Keratinocyte (primary cell): ENCODE data around the gene GLRB. TPM values are rescaled to one million over a fixed set of nuclear protein-coding genes. Genes with fewer than 3 reads are reported as not detected.

Source experiments
- DNase-seq: peaks from one replicate; pipeline ENCODE4 v3.0.0-alpha.2; 2011; ENCODE audit warnings: low read depth, missing footprints, low spot score
- FAIRE-seq: peaks from 2 replicates; lab custom pipeline; 2011; peaks lifted over from hg19 to GRCh38; lab: Jason Lieb, UNC
- H2AFZ ChIP-seq: 2 replicates; pipeline ENCODE4 v1.6.0; 2012; ENCODE audit warnings: low read length, control low read depth, inconsistent platforms; ENCODE audit not compliant: control insufficient read depth
- H3K27ac ChIP-seq: 2 replicates; pipeline ENCODE4 v1.5.1; 2011; ENCODE audit warnings: low read length; ENCODE audit not compliant: control insufficient read depth, insufficient read depth
- H3K27me3 ChIP-seq: 3 replicates; pipeline ENCODE4 v1.6.0; 2011; ENCODE audit warnings: low read length; ENCODE audit not compliant: control insufficient read depth, insufficient read depth; ENCODE audit errors: extremely low read depth
- H3K36me3 ChIP-seq, 2 experiments: 2 replicates in 1 of 2; 3 replicates in 1 of 2; pipeline ENCODE4 v1.5.1; 2011; ENCODE audit warnings: low read length in 2 of 2, mild to moderate bottlenecking in 1 of 2; ENCODE audit not compliant: control insufficient read depth in 2 of 2, insufficient read depth in 2 of 2; ENCODE audit errors: extremely low read depth in 1 of 2
- H3K4me1 ChIP-seq: 3 replicates; pipeline ENCODE4 v1.5.1; 2011; ENCODE audit warnings: low read length; ENCODE audit not compliant: control insufficient read depth, insufficient read depth; ENCODE audit errors: extremely low read depth
- H3K4me2 ChIP-seq: 3 replicates; pipeline ENCODE4 v1.6.0; 2011; ENCODE audit warnings: low read depth, low read length; ENCODE audit not compliant: control insufficient read depth, insufficient read depth; ENCODE audit errors: extremely low read depth
- H3K4me3 ChIP-seq, 3 experiments: fragments of 200-600 bp in 1 of 3; sonication (generic) in 1 of 3; 2 replicates in 2 of 3; 3 replicates in 1 of 3; pipeline ENCODE4 v1.5.1; 2011 to 2016; ENCODE audit warnings: low read length in 3 of 3, mild to moderate bottlenecking in 3 of 3, control low read depth in 2 of 3, inconsistent platforms in 1 of 3, low read depth in 1 of 3, mixed read lengths in 1 of 3, mixed run types in 1 of 3, moderate library complexity in 1 of 3; ENCODE audit not compliant: control insufficient read depth in 2 of 3, insufficient read depth in 2 of 3; ENCODE audit errors: extremely low read depth in 1 of 3
- H3K79me2 ChIP-seq: 2 replicates; pipeline ENCODE4 v1.6.0; 2012; ENCODE audit warnings: low read length; ENCODE audit not compliant: control insufficient read depth, insufficient read depth
- H3K9ac ChIP-seq: 3 replicates; pipeline ENCODE4 v1.6.0; 2011; ENCODE audit warnings: low read length; ENCODE audit not compliant: control insufficient read depth, insufficient read depth; ENCODE audit errors: extremely low read depth
- H3K9me1 ChIP-seq: 3 replicates; pipeline ENCODE4 v1.6.0; 2011; ENCODE audit warnings: low read length; ENCODE audit not compliant: control insufficient read depth, insufficient read depth; ENCODE audit errors: extremely low read depth
- H3K9me3 ChIP-seq: 2 replicates; pipeline ENCODE4 v1.5.1; 2012; ENCODE audit warnings: low read depth, low read length; ENCODE audit not compliant: control insufficient read depth
- H4K20me1 ChIP-seq: 3 replicates; pipeline ENCODE4 v1.6.0; 2011; ENCODE audit warnings: low read length; ENCODE audit not compliant: control insufficient read depth, insufficient read depth; ENCODE audit errors: extremely low read depth
- EZH2 ChIP-seq: IDR thresholded peaks from one replicate; pipeline ENCODE4 v1.6.1; 2012; ENCODE audit warnings: inconsistent platforms, mild to moderate bottlenecking, low read length, moderate library complexity
- dilution Hi-C: fragments of 300-500 bp; cut with MboI; formaldehyde crosslinking; loops from one replicate; pipeline ENCODE4 v1.7.0; 2020; ENCODE audit warnings: low sequenced_read_pairs; ENCODE audit not compliant: extremely low pct_ligation_motif_present
- polyA plus RNA-seq, 5 experiments: library from polyadenylated mRNA; depleted of rRNA in 3 of 5; stranded (reverse) in 3 of 5; stranded (forward) in 1 of 5; unstranded in 1 of 5; fragments of >200 nt; gene quantifications; 1 replicate in 1 of 5; 2 replicates in 3 of 5; 3 replicates in 1 of 5; pipeline versions ENCODE4 v1.2.1 to v1.2.3, GENCODE V29; 2011 to 2012; ENCODE audit warnings: missing spikeins in 2 of 5, low read depth in 1 of 5, low replicate concordance in 1 of 5
- TF ChIP-seq, protein P1 (sequence below), 3 experiments: IDR thresholded peaks in 1 of 3; conservative IDR thresholded peaks in 1 of 3; optimal IDR thresholded peaks in 1 of 3; 2 replicates in 2 of 3; 3 replicates in 1 of 3; pipeline versions ENCODE3 to v1.5.1; 2011; ENCODE audit warnings: low read length in 3 of 3, mild to moderate bottlenecking in 3 of 3, moderate library complexity in 2 of 3, control low read depth in 1 of 3, inconsistent platforms in 1 of 3; ENCODE audit not compliant: insufficient read depth in 2 of 3; ENCODE audit errors: extremely low read depth in 1 of 3

GLRB gene
- polyA plus RNA-seq, 1 donor (not counting 4 experiments of a cell fraction or from before 2014, with no cell fraction given), result 1.0 TPM

DNA sequence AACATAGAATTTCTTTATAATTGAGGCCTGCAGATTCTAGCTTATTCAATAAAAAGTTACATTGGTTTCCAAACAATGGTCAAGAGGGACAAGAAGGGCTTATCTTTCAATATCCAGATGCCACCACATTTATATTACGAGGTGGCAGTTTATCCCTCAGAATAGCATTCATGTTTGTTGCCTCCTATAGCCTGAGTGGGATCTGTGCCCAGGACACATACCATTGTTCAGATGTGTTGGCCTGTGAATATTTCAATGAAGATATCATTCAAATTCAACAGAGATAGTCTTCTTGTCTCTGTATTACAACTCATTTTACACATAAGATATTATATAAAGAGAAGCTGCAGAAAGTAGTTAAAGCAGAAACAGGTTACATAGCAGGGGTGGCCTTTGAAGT lies 20.5 kb downstream of the GLRB start:
- dilution Hi-C loops, result no loop called here
- Histone ChIP-seq H3K4me1 (no peaks in the 10 kb centered on the region), H3K27me3 (no peaks in the 10 kb centered on the region), H2AFZ (no peak overlapping the region), H3K36me3 (no peaks in the 10 kb centered on the region), H3K27ac (no peak overlapping the region), H3K9me3 (no peaks in the 10 kb centered on the region), H4K20me1 (no peaks in the 10 kb centered on the region), H3K9ac (no peak overlapping the region), H3K4me3 (no peak overlapping the region), H3K4me2 (no peak overlapping the region), H3K79me2 (no peaks in the 10 kb centered on the region), H3K9me1 (no peaks in the 10 kb centered on the region)
- DNase-seq (no peak), FAIRE-seq (no peak)
- TF ChIP-seq EZH2, result no peak
- TF ChIP-seq, protein P1, sequence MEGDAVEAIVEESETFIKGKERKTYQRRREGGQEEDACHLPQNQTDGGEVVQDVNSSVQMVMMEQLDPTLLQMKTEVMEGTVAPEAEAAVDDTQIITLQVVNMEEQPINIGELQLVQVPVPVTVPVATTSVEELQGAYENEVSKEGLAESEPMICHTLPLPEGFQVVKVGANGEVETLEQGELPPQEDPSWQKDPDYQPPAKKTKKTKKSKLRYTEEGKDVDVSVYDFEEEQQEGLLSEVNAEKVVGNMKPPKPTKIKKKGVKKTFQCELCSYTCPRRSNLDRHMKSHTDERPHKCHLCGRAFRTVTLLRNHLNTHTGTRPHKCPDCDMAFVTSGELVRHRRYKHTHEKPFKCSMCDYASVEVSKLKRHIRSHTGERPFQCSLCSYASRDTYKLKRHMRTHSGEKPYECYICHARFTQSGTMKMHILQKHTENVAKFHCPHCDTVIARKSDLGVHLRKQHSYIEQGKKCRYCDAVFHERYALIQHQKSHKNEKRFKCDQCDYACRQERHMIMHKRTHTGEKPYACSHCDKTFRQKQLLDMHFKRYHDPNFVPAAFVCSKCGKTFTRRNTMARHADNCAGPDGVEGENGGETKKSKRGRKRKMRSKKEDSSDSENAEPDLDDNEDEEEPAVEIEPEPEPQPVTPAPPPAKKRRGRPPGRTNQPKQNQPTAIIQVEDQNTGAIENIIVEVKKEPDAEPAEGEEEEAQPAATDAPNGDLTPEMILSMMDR (optimal IDR thresholded peaks at IDR 0.05 in 1 of 3, IDR thresholded peaks at IDR 0.05 in 1 of 3, conservative IDR thresholded peaks at IDR 0.05 in 1 of 3; ENCODE audit: extremely low read depth in 1 of 3, insufficient read depth in 2 of 3, low read length in 3 of 3), result no peak

DNA sequence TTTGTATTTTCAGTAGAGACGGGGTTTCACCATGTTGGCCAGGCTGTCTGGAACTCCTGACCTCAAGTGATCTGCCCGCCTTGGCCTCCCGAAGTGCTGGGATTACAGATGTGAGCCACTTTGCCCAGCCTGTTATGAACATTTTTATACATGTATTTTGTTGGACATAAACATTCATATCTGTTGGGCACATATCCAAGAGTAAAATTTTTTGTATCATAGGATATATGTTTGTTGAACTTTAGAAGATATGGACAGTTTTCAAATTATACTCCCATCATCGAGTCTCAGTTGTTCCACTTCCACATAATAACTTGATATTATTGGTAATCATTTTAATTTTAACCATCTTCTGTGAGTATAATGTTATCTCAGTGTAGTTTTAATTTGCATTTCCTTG lies 23.6 kb downstream of the GLRB start:
- TF ChIP-seq, protein P1 (optimal IDR thresholded peaks at IDR 0.05 in 1 of 3, IDR thresholded peaks at IDR 0.05 in 1 of 3, conservative IDR thresholded peaks at IDR 0.05 in 1 of 3; ENCODE audit: extremely low read depth in 1 of 3, insufficient read depth in 2 of 3, low read length in 3 of 3), result no peak
- TF ChIP-seq EZH2, result no peak
- Histone ChIP-seq H3K79me2 (no peaks in the 10 kb centered on the region), H3K36me3 (no peaks in the 10 kb centered on the region), H3K9me1 (no peaks in the 10 kb centered on the region), H3K27me3 (no peaks in the 10 kb centered on the region), H3K4me1 (no peaks in the 10 kb centered on the region), H3K27ac (no peak overlapping the region), H3K9ac (no peak overlapping the region), H3K4me2 (no peak overlapping the region), H3K4me3 (no peak overlapping the region), H4K20me1 (no peaks in the 10 kb centered on the region), H3K9me3 (no peaks in the 10 kb centered on the region), H2AFZ (no peak overlapping the region)
- FAIRE-seq (no peak), DNase-seq (no peak)
- dilution Hi-C loops, result no loop called here
